ENCODE data around the gene PSG5.
A peak's percentile ranks its signal among the peaks of the same experiment; 100 is the strongest.
"Not testable (repeated sequence)": the region's sequence is repeated elsewhere in the genome, so short reads cannot be mapped to it uniquely, and the experiment has no call there.

PSG5 gene

DNA sequence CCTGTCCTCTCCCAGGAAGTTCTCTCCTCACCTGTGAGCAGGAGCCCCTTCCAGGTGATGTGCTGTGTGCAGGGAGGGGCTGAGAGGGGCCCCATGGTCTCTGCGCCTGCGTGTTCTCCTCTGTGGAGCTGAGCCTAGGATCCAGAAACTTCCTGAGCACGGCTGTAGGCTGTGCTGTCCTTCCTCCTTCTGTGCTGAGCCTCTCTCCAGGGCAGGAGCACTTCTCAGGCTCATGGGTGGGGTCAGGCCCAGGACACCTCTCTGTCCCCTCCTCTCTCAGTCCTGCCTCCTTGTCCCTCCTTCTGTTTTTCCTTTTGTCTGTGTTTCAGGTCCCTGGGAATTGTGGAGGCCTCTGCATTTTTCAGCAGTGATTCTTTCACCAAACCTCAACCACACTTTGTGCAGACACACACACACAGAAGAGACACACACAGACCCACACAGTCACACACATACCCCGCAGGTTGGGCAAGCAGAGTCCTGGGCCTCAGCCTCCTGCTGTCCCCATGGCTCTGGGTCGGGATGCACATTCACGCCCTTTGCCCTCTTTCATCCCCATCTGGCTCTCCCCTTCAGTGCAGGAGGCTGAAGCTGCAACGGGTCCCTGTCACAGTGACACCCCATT lies at the start of gene PSG5:
Gene PSG5 (minus strand): TSS at position 226 of the 625 bp plus-strand sequence. CDS start 131 bp downstream, at position 95.
- not testable (repeated sequence) for DNase-seq

DNA sequence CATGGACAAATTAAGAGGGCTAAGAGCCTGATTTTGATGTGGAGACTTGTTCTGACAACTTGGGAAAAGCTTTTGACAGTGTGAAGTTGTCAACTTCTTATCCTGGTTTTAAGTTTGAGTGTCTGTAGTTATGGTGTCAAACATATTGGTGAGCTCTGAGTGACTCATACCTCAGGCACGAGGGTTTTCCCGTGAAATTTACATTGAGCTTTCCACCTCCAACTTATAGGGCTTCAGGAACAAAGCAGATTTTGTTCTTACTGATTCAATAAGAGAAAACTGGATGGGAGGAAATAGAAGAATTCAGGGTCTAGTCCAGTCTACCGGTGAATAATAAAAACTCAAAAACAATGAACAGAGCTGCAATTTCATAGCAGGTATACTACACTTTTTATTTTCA lies 49.4 kb upstream of the PSG5 start:
- not testable (repeated sequence) for DNase-seq

DNA sequence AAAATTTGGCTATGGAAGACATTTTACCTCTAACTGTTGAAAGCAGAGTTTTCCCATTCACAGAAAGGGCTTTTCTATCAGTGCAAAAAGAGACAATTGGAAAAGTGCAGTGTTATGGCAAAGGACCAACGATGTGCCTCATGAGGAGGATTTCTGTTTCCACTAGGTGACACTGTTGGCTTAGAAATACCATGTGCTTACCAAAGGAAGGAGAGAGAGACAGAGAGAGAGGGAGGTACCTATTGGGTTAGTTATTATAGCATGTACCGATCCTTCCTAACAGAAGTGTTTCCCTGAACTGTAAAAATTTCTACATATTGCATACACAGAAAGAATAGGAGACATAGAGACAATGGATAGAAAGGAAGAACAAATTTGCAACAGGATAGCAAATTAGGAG lies 43.0 kb upstream of the PSG5 start:
- no peak for DNase-seq

DNA sequence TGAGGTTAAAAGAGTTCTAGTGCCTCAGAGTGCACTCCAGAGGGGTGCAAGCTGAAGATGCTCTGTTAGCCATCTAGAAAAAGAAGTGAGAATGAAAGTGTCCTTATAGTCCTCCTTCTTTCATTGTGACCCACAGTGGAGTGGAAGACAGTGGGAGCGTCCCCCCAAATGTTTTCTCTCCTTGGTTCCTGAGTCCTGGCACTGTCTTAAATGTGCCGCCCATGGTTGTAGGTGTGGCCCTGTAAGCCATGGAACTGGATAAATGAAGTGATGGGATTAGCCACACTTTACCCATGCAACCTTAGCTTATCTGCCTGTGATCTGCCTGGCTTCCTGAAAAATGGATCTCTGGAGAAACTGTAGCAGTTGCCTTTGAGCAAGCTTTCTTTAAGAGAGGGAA lies 42.4 kb upstream of the PSG5 start:
- not testable (repeated sequence) for DNase-seq

DNA sequence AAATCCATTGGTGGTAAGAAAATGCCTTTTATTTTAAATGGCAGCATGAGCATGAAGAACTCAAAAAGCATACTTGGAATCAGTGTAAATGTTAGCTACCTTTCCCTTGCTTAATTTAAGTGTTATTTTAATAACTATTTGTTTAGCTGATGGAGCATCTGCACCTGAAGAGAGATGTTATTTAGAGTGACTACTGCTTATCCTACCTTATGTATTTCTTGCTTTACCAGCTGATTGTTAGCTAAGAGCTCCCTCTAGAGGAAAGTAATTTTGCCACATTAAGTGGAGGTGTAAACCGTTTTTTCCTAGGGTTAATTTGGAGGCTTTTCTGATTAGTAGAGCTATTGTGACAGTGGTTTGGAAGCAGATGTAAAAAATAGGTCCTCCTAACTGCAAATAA lies 40.6 kb upstream of the PSG5 start:
- not testable (repeated sequence) for DNase-seq

DNA sequence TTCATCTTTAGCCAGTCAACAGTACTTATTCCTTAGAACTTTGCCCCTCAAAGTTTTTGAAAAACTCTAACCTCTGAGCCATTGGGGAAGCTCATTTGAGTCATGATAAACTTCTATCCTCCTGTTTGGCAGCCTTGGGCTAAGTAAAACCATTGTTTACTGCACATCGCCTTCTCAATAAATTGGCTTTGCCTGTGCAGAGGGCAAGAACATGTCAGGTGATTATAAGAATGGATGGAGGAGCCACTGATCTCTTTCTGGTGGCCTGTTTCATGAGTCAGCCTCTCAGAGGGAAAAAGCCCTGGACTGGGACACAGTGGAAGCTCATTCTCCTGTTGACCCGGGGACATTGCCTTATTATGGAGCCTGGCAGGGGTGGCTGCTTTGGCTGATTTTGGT lies 38.5 kb upstream of the PSG5 start:
- DNase-seq, result no peak

DNA sequence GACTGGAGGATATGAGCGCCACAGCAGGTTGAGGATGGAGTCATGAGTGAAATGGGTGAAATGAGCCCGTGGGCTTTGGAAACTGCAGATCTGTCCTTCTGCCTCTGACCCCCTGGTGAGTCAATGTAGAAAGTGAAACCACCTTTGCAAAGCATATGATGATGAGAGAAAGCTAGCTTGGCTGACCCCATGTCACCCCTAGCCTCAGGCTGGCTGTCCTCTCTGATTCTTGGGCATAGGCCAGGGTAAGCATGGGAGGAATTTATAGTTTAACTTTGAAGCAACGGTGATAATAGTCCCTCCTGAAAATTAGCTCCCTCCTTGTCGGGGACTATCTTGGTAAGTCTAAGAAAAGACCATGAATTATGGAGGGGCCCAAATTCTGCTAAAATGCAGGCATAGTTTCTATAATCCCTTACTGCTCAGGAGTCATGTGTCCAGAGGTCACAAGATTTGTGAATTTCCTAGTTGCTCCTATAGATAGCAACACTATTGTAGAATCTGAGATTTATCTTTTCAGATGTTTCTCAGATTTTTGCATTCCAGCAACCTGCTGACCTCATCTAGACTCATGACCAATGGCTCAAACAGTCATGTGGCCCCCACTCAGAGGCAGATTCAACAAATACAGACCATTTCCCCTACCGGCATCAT lies 38.0 kb upstream of the PSG5 start:
- not testable (repeated sequence) for DNase-seq

DNA sequence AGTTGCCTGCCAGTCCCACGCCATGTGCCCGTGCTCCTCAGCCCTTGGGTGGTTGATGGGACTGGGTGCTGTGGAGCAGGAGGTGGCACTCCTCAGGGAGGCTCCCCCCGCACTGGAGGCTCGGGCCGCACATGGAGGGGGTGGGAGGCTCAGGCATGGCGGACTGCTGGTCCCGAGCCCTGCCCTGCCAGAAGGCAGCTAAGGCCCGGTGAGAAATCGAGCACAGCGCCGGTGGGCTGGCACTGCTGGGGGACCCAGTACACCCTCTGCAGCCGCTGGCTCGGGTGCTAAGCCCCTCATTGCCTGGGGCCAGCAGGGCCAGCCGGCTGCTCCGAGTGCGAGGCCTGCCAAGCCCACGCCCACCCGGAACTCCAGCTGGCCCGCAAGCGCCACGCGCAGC lies 35.6 kb upstream of the PSG5 start:
- not testable (repeated sequence) for DNase-seq

DNA sequence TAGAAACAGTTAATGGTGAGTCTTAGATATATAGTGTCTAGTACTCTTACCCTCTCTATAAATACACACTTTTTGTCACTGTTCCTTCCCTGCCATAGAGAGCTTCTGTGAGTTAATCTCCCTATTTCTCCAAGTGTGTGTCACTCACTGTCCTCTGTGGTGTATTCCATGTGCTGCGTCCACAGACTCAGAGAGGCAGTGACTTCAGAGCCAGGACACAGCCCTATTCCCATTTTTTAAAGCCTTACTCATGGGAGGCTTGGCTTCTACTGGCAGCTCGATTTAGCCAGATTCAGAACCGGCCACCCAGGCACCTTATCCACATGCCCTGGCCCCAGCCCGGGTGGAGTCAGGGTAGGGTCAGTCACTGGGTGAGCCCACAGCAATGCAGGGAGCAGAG lies 32.8 kb upstream of the PSG5 start:
- not testable (repeated sequence) for DNase-seq

DNA sequence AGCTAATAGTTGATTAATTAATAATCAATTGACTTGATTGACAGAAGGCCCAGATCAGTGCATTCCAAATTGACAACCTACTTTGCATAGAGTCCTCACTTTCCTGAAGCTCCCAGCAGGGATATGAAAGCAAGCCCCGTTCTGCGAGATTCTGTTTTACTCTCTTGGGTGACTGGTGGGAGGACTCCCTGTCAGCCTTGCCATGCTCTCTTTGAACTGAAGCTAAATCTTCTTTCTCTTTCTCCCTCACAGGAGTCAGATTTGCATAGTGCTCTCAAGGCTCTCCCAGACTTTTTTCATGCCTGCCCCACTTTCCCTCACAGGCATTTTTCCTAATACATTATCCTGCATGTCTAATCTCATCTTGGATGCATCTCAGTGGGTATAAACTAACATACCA lies 29.5 kb upstream of the PSG5 start:
- not testable (repeated sequence) for DNase-seq

DNA sequence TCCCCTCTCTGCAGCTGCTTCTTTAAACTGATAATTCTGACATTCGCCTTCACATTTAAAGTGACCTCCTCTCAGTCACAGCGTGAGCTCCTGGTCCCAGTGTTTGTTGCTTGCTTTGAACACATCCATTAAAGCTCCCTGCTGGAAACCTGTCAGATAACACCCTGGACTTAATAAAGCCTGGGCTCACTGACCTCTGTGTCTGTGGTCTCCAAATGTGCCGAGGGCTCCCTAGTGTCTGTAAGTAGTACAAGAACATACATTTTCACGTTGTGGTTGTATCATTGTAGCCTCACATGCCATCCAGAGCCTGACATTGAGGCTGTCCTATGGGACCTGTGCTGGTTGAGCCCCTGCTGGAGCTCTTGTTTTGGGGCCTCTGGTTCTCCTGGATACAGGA lies 21.7 kb upstream of the PSG5 start:
- DNase-seq, result no peak

DNA sequence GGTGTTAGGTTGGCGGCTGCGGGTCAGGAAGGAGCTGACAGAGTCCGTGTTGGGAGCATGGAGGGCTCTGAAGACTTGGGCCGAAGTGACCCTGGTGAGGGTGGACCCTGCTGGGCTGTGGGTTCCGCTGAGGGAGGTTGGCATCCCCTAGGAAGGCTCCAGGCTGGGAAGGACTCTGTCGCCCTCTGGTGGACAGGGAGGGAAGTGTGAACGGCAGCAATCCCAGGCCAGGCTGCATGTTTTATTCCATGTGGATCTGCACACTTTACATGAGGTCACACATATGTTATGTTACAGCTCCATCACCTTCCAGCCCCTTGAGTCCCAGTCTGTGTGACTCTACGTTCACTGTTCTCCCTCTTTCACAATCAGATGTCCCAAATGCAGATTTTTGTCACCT lies 20.8 kb upstream of the PSG5 start:
- DNase-seq, result not testable (repeated sequence)

DNA sequence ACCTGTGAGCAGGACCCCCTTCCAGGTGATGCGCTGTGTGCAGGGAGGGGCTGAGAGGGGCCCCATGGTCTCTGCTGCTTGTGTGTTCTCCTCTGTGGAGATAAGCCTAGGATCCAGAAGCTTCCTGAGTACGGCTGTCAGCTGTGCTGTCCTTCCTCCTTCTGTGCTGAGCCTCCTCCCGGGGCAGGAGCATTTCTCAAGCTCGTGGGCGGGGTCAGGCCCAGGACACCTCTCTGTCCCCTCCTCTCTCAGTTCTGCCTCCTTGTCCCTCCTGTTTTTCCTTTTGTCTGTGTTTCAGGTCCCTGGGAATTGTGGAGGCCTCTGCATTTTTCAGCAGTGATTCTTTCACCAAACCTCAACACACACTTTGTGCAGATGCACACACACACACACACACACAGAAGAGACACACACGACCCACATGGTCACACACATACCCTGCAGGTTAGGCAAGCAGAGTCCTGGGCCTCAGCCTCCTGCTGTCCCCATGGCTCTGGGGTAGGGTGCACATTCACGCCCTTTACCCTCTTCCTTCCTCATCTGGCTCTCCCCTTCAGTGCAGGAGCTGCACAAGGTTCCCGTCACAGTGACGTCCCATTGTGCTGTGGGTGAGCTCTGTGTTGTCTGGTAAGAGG lies 19.3 kb upstream of the PSG5 start, which contains the start of gene PSG4:
Gene PSG4 (minus strand): TSS at position 168 of the 635 bp plus-strand sequence. CDS start 102 bp downstream, at position 66.
- DNase-seq, result not testable (repeated sequence)

DNA sequence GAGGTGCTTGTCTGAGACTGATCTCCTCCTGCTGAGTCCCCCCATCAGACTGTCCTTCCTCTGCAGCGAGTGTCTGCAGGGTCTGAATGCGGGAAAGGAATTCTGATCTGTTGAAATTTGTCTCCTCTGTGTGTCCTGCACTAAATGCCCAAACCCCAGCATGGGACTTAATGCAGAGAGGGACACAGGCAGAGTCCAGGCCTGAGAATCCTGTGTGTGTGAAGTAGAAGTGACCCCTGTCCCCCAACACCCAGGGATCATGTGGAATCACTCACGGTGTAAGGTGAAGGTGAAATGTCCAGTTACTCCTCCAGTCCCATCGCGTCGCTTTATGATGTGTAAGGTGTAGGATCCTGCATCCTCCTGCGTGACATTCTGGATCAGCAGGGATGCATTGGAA lies 17.3 kb upstream of the PSG5 start:
- not testable (repeated sequence) for DNase-seq

DNA sequence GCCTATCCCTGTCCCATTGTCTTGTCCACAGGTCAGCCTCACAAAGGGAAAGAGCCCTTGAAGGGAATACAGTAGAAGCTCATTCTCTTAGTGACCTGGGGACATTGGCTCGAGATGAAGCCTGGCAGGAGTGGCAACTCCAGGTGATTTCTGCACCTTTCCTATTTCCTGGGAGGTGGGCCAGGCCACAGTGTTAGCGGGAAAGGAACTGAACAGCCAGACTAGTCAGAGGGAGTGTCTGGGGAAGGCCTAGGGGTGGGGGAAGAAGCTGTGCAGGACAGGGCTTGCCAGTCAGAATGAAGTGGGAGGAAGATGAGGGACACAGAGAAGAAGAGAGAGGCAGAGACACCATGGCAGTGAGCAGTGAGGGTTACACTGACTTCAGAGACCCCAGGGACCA lies 15.6 kb upstream of the PSG5 start:
- DNase-seq, result not testable (repeated sequence)

DNA sequence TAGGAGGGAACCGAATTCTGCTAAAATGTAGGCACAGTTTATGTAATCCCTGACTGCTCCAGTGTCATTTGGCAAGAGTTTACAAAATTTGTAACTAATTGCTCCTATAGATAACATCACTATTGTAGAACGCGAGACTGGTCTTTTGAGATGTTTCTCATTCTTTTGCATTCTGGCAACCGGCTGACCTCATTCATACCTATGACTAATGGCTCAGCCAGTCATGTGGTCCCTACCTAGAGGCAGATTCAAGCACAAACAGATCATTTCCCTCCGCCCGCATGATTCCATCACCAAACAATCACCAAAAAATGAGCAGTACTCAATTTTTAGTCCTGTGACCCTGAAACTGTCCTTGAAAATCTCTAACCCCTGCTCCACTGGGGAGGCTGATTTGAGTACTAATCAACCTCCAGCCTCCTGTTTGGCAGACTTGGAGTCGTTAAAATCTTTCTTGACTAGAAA lies 15.0 kb upstream of the PSG5 start:
- peak; percentile 48 for DNase-seq

DNA sequence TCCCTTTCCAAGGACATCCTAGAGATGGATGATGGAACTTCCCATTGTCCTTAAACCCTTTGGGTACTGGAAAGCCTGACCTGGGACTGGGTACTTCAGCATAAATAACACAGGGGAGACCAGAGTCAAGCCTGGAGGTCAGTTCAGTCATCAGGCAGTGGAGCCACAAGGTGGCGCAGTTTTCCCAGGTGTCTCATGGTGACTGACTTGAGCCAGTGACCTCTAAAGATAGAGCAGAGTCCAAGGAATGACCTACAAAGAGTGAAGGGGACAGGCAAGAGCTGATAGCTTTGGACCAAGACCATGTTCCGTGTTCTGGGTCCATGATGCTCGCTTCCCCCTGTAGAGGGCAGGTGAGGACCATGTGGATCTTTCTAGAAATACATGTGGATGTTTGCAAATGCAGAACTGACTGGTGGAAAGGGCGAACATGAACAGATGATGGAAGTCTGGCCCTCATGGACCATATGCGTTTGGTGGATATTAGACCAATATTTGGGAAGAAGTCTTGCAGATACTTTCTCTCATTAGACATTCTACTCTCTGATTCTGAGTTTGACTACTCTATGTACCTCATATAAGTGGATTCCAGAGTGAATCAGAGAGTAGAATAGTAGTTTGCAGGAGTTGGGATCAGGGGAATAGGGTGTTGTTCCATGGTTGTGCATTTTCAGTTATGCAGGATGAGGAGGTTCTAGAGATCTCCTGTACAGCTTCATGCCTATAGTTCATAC lies 12.5 kb upstream of the PSG5 start:
- DNase-seq, result not testable (repeated sequence)

DNA sequence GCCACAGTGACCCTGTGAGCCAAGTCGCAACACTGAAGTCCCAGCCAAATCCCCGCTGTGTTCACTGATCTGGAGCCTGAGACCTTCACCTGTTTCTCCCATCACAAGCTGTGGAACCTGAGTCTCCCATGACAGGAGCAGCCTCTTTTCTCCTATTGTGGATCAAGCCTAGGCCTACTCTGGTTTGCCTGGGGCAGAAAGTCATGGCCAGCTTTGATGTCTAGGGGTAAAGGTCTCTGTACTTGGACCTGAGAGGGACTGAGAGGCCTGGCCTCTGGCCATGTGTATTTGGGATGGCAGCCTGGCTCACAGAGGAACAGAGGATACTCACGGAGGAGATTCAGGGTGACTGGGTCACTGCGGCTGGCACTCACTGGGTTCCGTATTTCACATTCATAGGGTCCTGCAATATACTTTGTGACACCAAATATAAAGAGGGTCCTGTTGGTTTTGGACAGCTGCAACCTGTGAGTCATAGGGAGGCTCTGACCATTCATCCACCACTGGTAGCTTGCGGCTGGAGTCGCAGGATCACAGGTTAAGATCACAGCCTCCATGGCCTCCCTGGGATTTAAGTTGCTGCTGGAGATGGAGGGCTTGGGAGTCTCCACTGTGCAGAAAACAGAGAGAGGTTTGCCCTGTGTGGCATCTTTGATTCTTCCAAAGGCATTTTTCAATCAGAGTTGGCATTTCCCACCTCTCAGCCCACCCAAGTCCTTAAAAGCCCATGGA lies 11.5 kb upstream of the PSG5 start:
- DNase-seq, result not testable (repeated sequence)

DNA sequence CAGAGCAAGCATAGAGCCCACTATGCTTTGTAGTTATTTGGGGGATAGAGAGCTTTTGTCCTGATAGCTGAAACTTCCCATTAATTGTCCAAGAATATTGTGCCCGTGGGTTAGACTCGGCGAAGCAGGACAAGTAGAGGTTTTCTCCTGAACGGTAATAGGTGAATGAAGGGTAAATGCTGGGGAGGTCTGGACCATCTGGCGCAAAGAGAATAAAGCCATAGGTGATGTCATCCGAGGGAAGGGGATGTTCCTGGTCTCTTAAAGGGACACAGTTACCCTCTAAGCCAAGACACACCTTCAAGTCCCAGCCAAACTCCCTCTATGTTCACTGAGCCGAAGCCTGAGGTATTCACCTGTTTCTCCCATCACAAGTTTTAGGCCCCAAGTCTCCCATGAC lies 8.1 kb upstream of the PSG5 start:
- not testable (repeated sequence) for DNase-seq

DNA sequence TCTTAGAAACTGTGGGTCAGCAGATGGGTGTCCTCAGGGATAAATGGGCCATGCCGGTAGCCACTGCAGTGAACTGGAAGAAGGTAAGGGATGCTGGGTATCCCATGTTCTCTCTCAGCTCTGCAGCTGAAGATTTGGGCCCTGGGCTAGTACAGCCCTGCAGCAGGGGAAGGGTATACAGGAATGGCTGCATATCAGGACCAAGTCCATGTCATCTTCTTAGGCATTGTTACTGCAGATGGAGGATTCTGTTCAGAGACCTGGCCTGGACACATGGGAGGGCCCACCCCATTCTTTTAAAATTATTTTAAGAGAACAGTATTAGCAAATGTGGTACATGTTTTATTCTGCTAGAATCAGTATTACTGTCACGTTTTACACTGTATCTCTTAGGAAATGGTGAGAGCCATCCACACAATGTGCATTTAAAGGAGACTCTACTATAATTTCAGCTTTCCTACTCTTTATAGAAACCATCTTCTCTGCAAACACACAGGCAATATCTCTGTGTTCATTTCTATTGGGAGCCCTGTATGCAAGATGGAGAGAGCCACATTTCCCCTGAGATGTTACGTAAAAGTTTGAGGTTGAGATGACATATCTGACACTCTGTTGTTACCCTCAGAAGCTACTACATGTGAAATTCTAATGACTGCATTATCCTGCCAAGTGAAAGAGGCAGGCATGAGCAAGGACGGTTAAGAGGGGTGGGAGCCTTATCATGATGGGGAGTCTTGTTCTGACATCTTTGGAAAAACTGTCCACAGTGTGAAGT lies 6.2 kb upstream of the PSG5 start:
- DNase-seq, result not testable (repeated sequence)

DNA sequence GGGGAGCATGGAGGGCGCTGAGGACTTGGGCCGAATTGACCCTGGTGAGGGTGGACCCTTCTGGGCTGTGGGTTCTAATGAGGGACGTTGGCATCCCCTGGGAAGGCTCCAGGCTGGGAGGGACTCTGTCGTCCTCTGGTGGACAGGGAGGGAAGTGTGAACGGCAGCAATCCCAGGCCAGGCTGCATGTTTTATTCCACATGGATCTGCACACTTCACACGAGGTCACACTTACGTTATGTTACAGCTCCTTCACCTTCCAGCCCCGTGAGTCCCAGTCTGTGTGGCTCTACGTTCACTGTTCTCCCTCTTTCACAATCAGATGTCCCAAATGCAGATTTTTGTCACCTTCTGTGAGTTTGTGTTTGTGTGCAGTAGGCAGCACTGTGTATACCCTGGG lies 1.8 kb upstream of the PSG5 start:
- not testable (repeated sequence) for DNase-seq

All from GOT3 (cell line).